ENCODE measurements around the gene NCKIPSD. TPM values are rescaled to one million over a fixed set of nuclear protein-coding genes. Genes with fewer than 3 reads are reported as not detected.

Gene NCKIPSD
- total and polyA plus RNA-seq, 2 donors (not counting 3 experiments of a cell fraction or from before 2014, with no cell fraction given): 12.8 to 19.1 TPM

GRCh38 chr3:48642605-48643004 lies 43.1 kb downstream of the NCKIPSD start:
- FAIRE-seq (no peak), DNase-seq (ENCODE audit: low read depth, low spot score) (no peak)
- Histone ChIP-seq H3K4me3 (replicated peaks in 1 of 3; ENCODE audit: insufficient read depth in 1 of 3, low read depth in 1 of 3, low read length in 3 of 3) (no peak overlapping the region), H3K79me2 (ENCODE audit: control insufficient read depth, insufficient read depth, low read length) (no peaks in the 10 kb centered on the region), H3K9me3 (replicated peaks; ENCODE audit: control insufficient read depth, insufficient read depth, low read length) (no peaks in the 10 kb centered on the region), H3K4me2 (ENCODE audit: insufficient read depth, low read length) (no peak overlapping the region), H4K20me1 (replicated peaks; ENCODE audit: control insufficient read depth, extremely low read depth, insufficient read depth, low read length) (no peaks in the 10 kb centered on the region), H2AFZ (ENCODE audit: low read depth, low read length) (no peak overlapping the region), H3K36me3 (ENCODE audit: control insufficient read depth in 2 of 2, extremely low read depth in 1 of 2, insufficient read depth in 2 of 2, low read length in 2 of 2) (no peaks in the 10 kb centered on the region), H3K9ac (replicated peaks; ENCODE audit: extremely low read depth, insufficient read depth, low read length) (no peak overlapping the region), H3K27ac (ENCODE audit: insufficient read depth, low read depth, low read length) (no peak overlapping the region), H3K4me1 (ENCODE audit: control insufficient read depth, extremely low read depth, insufficient read depth, low read length) (no peaks in the 10 kb centered on the region), H3K9me1 (replicated peaks; ENCODE audit: control insufficient read depth, extremely low read depth, insufficient read depth, low read length) (no peaks in the 10 kb centered on the region), H3K27me3 (ENCODE audit: control insufficient read depth in 2 of 2, insufficient read depth in 2 of 2, low read length in 2 of 2) (no peaks in the 10 kb centered on the region)
- no TSS peak for BruUV-seq (replicated peaks)
- intact Hi-C loops (cut with micrococcal nuclease) (no loop called here), dilution Hi-C loops (cut with MboI; ENCODE audit: extremely low pct_ligation_motif_present, low sequenced_read_pairs) (no loop called here)
- CTCF ChIA-PET: no interaction called here
- TF ChIP-seq JUN (IDR thresholded peaks at IDR 0.05; ENCODE audit: borderline replicate concordance, insufficient read depth, insufficient read length, low read depth): no peak
- TF ChIP-seq MAX (IDR thresholded peaks at IDR 0.05; ENCODE audit: insufficient read depth, insufficient read length): no peak
- no peak for TF ChIP-seq EZH2 (IDR thresholded peaks at IDR 0.05; ENCODE audit: borderline replicate concordance, low read depth, low read length, severe bottlenecking)
- TF ChIP-seq FOS (IDR thresholded peaks at IDR 0.05; ENCODE audit: borderline replicate concordance, insufficient read depth, low read length): no peak
- TF ChIP-seq MYC (IDR thresholded peaks at IDR 0.05; ENCODE audit: low read depth, low read length): no peak
- no peak for TF ChIP-seq GATA2 (IDR thresholded peaks at IDR 0.05; ENCODE audit: insufficient read depth, insufficient read length, low read depth, low read length)
- no peak for TF ChIP-seq POLR2A (IDR thresholded peaks at IDR 0.05; ENCODE audit: low read depth, low read length)
- TF ChIP-seq POLR2AphosphoS5 (IDR thresholded peaks at IDR 0.05; ENCODE audit: insufficient read depth, low read depth, low read length): no peak
- no peak for TF ChIP-seq CTCF (IDR thresholded peaks at IDR 0.05; ENCODE audit: extremely low read depth in 1 of 2, insufficient read depth in 1 of 2, low read depth in 1 of 2, low read length in 2 of 2)
- POLR2A ChIA-PET: no interaction called here

All from endothelial cell of umbilical vein (primary cell).